Esophagus squamous epithelium (tissue), 4 donors: Measurements from ENCODE around the gene C11orf65.

Experiments used
- POLR2A ChIP-seq, 4 donors: fragments of 450-650 bp; IDR thresholded peaks; one replicate each; pipeline ENCODE4 v1.6.1; 2017; ENCODE audit warnings: antibody characterized with exemption in 4 of 4, mild to moderate bottlenecking in 4 of 4, moderate library complexity in 3 of 4
- TF ChIP-seq, protein P1 (sequence below), 6 experiments: fragments of 450-650 bp in 4 of 6; fragments of 200-600 bp in 2 of 6; sonication (generic) in 2 of 6; IDR thresholded peaks; one replicate each; pipeline ENCODE4 v1.5.1; 2016 to 2019; ENCODE audit warnings: antibody characterized with exemption in 6 of 6, mild to moderate bottlenecking in 4 of 6, moderate library complexity in 4 of 6

GRCh38 chr11:108431370-108431769, 36.0 kb downstream of the C11orf65 start:
- TF ChIP-seq, protein P1, sequence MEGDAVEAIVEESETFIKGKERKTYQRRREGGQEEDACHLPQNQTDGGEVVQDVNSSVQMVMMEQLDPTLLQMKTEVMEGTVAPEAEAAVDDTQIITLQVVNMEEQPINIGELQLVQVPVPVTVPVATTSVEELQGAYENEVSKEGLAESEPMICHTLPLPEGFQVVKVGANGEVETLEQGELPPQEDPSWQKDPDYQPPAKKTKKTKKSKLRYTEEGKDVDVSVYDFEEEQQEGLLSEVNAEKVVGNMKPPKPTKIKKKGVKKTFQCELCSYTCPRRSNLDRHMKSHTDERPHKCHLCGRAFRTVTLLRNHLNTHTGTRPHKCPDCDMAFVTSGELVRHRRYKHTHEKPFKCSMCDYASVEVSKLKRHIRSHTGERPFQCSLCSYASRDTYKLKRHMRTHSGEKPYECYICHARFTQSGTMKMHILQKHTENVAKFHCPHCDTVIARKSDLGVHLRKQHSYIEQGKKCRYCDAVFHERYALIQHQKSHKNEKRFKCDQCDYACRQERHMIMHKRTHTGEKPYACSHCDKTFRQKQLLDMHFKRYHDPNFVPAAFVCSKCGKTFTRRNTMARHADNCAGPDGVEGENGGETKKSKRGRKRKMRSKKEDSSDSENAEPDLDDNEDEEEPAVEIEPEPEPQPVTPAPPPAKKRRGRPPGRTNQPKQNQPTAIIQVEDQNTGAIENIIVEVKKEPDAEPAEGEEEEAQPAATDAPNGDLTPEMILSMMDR (IDR thresholded peaks at IDR 0.05): no peak
- TF ChIP-seq POLR2A (IDR thresholded peaks at IDR 0.05): no peak
